Embryonic facial prominence (tissue), 1 donor: ENCODE measurements around the gene CAPRIN2.

Experiments used
- DNase-seq: peaks from one replicate; pipeline ENCODE4 v3.0.0-alpha.2; 2016; ENCODE audit errors: extremely low spot score

Gene CAPRIN2

DNA sequence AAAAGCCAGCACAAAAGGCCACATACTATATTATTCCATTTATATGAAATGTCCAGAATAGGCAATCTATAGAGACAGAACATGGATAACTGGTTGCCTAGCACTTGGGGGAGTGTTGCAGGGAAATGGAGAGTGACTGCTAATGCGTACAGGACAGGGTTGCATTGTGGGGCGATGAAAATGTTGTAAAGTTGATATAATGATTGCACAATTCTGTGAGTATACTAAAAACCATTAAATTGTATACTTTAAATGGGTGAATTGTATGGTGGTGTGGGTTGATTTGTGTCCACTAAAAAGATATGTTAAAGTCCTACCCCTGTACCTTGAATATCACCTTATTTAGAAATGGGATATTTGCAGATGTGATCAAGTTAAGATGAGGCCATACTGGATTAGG is 7.0 kb upstream of the CAPRIN2 start:
- DNase-seq, result no peak

DNA sequence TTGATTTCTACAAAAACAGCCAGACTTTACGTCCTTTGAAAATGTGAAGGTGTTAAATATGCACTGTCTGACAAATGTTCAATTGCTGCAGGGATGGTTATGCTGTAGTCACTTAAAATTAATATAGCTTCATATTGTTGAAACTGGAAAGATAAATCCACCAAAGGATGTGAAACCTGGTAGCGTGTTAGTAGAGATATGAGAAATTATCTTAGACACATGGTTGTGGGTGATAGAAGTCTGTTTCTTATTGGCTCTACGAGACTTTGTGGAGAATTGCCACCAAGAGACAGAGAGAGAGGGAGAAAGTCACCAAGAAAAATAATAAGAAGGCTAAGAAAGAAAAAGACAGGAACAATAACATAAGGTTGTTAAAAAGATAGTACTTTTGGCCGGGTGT is 2.6 kb upstream of the CAPRIN2 start:
- no peak for DNase-seq

DNA sequence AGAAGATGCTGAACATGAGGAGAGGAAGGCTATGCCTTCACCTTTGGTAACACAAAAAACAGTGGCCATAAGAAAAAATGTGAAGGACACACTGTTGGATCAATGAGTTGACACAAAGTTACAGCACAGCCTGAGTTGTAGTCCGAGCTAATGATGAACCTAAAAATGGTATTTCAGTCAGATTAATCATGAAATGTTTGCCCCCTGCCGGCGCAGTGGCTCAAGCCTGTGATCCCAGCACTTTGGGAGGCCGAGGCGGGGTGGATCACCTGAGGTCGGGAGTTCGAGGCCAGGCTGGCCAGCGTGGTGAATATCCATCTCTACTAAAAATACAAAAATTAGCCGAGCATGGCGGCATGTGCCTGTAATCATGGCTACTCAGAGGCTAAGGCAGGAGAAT is 1.3 kb upstream of the CAPRIN2 start:
- no peak for DNase-seq

DNA sequence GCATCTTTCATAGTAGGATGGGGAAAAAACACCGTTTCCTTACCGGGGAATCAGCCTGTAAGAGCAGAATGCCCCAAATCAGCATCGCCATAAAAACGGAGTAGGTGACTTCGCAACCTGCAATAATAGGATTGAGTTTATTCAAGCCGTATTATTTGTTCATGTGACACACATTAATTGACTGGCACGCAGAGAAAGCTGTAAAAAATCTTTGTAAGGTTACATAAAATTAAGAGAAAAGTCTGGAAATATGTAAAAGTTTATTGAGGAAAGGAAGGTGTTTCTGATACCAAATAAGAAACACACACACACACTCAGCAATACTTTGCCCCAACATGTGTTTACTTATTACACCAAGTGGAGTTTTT is 628 bp upstream of the CAPRIN2 start:
- DNase-seq, result no peak

DNA sequence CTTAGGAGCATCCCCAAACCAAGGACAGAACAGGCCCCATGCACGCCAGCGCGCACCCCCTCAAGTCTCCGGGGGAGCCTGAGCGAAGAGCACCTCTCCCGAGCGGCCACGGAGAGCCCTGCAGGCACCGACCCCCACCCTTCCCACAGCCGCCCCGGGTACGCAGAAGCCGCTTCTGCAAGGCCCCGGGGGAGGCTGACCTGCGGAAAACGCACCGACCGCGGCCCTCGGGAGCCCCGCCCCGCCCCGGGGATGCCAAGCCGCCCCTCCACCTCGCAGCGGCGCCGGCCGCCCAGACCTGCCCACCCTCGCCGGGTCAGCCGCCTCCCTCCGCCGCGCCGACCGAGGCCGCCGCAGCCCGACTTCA is 385 bp downstream of the CAPRIN2 start:
- no peak for DNase-seq

DNA sequence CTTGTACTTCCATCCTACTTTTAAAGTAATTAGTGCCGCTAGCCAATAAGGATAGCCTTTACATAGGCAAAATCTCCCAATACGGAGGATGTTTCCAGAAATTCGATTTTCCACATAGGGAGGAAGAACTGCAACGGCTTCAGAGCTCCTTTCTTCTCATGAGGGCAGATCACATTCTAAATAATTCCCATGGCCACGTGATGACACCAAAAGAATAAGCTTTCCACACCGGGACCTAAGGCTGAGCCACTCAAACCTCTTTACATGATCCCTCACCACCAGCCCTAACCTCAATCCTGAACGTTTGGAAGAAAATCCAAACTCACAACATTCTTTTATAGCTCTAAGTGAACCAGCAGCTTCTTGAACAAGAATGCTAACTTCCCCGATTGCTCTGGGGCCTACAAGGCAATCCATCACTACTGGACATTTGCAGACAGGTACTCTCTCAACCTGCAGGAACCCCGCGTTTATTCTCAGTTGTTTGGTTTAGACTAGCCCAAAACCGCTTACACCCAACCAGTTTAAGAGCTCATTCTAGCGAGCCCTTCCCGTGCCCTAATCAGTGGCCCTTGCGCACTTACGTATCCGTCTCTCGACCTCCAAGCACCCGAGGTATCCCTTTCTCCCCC is 884 bp downstream of the CAPRIN2 start:
- no peak for DNase-seq

DNA sequence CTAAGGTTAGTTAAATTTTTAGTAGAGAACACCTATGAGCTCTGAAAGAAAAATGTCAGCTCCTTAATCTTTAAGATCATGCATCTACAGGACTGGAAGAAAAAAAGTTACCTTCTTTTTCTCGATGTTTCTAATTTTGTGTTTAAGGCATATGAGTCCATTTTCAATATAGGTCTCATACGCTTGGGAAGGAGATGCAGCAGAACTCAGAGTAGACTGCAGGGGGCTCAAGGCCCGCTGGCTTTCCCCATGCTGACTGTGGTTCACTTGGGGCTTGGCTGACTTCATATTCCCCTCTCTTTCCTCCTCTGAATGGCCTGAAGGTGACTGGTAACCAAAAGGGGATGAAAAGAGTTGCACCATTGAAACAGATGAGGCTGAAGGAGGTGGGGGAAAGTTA is 1.5 kb downstream of the CAPRIN2 start:
- DNase-seq, result no peak

DNA sequence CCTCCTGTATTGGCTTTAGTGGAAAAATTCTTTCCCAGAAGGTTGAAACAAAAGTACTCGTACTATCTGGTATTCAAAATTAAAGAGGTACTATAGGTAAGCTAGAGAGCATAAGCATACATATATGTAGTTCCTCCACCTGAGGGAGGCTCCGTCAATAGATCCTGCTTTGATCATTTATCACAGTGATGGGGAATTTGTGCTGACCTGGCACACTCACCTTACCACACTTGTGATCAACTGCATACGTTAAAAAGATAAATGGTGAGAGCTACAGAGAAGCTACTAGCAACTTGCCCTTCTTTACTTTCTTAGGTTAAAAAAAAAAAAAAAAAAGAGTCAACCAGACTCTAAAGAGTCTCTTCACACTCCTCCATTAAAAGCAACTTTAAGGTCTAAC is 2.5 kb downstream of the CAPRIN2 start:
- DNase-seq, result no peak

DNA sequence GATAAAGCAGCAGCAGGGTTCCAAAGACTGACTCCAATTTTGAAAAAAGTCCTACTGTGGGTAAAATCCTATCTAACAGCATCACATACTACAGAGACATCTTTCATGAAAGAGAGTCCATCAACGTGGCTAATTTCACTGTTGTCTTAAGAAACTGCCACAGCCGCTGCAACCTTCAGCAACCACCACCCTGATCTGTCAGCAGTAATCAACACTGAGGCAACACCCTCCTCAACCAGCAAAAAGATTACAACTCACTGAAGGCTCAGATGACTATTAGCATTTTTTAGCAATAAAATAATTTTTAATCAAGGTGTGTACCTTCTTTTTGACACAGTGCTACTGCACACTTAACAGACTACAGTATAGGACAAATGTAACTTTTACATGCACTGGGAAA is 6.6 kb downstream of the CAPRIN2 start:
- no peak for DNase-seq

DNA sequence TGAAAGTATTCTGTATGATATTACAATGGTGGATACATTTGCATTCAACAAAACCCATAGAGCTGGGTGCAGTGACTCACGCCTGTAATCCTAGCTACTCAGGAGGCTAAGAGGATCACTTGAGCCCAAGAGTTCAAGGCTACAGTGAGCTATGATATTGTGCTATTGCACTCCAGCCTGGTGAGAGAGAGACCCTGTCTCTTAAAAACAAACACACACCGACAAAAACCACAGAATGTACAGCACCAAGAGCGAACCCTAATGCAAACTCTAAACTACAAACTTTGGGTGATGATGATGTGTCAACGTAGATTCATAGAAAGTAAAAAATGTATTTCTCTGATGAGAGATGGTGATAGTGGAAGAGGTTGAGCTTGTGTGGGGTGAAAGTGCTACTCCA is 8.6 kb downstream of the CAPRIN2 start:
- DNase-seq, result no peak

DNA sequence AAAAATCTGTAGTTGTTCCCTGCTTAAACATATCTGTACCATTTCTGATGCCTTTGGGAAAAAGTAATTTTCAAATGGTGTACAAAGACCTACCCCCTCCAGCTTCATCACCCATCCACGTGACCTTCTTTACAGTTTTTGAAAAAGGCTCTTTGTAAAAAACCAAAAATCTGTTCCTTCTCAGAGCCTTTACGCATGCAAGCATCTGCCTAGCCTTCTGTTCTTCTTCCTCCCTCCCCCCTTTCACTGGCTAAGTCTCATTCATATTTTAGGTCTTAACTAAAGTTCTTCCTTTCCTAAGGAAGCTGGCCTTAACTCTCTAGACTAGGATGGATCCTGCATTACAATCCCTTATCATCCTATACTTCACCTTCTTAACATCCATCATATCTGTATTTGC is 10.4 kb downstream of the CAPRIN2 start:
- no peak for DNase-seq

DNA sequence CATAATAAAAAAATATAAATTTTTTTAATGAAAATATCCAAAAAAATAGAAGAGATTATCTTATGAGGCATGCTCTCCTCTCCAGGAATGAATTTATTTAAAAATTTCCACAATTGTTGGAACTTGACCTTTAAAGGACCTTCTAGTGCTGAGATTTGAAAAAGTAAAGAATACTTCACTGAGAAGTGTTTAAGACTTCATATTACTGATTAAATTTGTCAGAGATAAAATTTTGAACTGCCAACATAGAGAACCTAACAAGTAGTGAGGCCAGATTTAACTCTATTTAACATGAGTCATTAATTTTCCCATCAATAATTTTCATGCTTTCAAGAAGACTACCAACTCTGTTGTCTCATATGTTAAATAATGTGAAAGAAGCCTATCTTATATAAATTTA is 14.5 kb downstream of the CAPRIN2 start:
- DNase-seq, result no peak

DNA sequence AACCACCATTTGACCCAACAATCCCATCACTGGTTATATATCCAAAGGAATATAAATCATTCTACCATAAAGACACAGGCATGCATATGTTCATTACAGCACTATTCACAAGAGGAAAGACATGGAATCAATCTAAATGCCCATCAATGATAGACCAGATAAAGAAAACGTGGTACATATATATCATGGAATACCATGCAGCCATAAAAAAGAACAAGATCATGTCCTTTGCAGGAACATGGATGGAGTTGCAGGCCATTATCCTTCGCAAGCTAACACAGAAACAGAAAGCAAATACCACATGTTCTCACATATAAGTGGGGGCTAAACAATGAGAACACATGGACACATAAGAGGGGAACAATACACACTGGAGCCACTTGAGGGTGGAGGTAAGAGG is 15.7 kb downstream of the CAPRIN2 start:
- no peak for DNase-seq

DNA sequence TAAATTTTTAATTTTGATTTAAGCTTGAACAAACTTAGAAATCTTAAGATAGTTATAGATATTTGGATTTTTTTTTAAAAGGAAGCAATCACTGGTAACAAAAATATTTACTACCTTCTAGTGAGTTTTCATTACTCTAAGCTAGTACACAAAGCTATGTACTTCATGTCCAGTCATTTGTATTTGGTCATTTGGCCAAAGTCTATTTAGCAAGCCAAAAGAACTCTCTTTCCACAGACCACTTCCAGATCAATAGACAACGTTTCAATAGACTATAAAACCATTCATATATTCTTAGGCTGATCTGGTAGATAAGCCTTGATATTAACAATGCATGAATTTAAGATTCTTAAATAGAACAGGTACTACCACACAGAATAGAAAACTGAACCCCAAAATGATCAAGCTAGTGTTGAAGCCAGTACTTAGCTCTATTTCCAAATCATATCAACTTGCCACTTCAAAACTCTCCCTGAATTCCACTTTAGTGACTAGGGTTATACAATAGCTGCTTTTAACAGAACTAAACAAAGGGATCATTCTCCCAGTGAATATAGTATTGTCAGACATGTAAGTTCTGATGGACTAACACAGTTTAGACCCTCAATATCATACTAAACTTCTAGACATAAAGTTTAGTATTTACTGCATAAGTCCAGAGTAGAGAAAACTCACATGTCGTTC is 21.7 kb downstream of the CAPRIN2 start:
- no peak for DNase-seq

DNA sequence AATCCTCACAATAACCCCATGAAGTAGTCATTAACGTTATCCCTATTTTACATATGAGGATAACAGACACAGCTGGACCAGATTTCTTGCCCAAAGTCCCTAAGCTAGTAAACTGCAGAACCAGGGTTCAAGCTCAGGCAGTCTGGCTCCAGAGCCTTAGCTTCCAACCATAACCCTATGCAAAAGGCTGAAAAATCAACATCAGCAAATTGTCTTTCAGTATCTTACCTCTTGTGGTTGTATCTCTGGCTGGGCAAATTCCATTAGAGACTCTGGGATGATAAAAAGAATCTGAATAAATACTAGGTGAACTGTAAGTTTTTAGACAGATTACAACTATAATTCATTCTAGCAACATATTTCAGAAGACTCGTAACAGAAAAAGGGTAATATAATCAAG is 24.7 kb downstream of the CAPRIN2 start:
- DNase-seq, result no peak

DNA sequence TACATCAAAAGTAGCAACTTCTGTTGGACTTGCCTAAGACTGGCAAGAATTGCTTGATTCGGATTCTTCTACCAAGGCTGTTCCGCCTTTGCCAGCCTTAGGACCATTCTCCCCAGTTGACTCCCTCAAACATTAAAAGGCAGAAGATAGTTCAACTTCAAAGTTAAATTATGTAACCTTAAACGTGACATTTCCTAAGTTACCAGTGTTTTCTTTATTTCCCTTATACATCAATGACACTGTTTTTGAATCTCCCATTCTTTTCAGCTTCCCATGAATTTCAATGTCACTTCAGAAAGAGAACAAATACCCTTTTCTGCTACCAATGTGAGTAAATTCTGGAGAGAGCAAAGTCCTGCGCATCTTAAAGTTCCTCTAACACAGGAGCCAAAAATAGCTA is 25.2 kb downstream of the CAPRIN2 start:
- no peak for DNase-seq

DNA sequence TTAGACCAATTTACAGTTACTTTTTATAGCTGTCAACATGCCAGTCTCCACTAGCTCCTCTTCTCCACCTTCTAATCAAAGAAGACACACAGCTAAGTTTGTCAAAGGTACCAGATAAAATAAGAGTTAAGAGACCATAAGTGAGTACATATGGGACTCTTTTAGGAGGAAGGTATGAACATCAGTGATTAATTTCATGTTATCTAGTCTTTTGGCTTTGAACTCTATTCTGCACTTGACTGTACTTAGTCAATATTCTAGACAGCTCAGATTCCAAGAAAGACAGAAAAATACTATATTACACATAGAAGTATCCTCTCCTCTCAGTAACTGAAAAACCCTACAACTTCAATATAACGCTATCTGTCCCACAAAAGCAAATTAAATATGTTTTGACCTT is 28.1 kb downstream of the CAPRIN2 start:
- no peak for DNase-seq

DNA sequence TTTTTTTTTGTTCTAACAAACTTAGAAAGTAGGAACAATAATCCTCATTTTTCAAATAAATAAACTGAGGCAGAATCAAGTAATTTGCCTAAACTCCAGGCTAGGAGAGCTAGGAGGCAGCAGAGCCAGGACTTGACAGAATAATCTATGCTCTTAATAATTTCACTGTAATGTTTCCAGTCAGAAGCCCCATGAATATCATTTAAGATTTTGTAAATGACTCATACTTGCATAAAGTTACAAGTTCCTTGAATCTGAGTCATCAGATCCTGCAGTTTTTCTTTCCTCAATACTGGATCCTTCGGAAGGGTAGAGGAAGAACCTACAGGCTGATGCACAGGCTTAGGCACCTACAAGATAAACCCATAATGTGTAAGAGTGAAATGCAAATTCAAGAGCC is 29.0 kb downstream of the CAPRIN2 start:
- no peak for DNase-seq

DNA sequence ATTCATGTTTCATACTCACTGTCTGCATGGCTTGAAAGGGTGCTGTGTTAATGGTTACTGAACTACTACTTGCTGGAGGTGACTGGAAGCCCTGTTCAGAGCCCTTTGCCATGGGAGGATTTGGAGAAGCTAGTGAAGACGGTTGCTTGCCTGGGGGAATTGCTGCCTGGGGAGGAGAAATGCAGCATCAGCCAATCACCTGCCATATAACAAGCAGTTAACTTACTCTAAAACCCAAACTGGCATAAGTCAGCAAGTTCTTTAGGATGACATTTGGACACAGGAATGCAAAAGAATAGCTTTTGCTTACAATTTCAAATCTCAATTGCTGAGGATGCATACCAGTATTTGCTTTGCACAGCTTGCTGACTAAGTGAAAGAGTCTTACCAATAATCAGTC is 35.7 kb downstream of the CAPRIN2 start:
- DNase-seq, result no peak

DNA sequence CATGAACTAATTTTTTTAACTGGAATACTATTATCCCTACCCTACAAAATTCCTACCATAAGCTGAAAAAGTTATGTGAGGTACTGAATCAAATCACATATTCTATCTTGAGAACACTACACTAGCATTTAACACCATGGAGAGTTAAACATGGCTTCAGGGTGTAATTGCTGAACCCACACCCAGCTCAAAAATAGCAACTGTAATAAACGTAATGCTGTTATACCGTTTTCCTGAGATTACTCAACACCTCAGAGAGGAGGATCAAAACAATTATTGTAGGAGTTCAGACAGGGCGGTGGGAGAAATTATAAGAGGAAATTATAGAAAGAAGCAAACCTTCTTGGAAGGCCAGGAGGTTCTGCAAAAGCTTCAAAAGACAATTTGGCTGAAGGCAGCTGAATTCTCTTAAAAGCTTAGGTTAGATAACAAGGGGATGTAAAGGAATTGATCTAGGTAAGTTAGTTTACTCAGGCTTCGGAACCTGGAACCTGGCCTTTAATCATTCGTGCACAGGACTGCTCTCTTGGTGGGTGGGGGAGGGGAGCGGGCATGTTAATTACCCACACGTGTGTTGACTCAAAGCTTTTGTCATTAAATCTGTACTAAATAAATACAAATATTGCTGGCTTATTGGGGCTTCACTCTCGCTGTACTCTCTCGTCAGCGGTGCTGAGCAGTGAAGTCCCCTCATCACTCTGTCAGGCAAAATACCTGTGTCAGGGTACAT is 47.0 kb downstream of the CAPRIN2 start:
- DNase-seq, result no peak

DNA sequence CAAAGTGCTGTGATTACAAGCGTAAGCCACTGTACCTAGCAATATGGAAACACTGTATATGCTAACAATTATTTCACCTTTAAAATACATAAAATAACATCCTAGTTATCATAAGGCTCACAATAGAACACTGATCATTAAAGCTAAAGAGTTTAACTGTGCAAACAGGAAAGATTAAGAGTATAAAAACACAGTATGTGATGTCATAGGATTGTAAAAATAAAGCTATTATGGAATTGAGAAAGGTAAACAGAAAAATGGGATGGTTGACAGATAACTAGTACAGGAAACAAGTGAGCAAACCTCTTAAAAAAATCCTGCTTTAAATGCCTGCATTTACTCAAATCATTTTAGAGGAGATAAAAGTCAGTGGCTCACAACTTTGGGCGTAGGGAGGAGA is 48.3 kb downstream of the CAPRIN2 start:
- DNase-seq, result no peak

DNA sequence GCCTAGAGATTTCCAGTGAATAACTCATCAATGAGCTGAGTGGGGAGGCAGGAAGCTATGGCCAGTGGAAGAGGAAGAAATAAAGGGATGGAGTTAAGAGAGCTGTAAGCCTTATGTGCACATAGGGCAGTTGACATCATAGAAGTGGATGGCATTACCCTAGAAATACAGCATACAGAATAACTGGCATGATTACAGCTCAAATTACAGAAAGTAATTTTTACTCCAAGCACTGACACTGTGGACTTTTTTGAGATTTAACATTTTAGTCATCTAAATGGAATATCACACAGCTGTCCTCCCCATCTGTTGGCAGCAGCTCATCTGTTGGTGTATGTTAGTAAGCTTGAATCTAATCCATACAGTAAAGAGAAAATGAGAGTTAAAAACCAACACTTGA is 53.7 kb downstream of the CAPRIN2 start:
- DNase-seq, result no peak

DNA sequence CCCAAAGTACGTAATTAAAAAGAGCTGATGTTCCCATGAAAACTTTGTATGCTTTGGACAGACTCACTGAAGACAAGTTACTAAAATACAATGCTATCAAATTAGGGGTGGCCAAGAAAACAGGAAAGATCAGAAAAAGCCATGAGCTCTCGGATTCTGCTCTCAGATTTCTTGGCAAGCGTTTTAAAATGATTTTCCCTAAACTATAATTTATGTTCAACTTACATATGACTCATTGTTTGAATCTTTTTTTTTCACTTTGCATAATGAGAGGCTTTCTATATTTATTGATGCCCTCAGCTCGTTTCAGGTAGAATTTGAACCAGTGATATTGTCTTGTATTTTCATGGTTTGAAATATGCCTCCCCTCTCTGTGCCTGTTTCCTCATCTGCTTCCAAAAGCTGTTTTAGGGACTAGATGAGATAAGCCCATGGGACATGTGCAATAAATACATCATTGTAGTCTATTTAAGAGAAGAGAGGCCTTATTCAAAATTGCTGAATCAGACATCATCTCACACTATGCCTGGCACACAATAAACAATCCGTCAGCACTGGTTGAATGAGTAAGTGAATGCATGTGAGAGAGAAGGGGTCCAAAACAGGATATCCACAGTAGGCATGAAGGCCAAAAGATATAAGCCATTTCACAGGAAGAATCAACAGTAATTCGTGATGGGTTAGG is 54.4 kb downstream of the CAPRIN2 start:
- no peak for DNase-seq
